ENCODE data around the gene BOC. TPM values are rescaled to one million over a fixed set of nuclear protein-coding genes. Genes with fewer than 3 reads are reported as not detected.

The BOC gene
- total RNA-seq, 1 experiment from 2014 or later: 3.5 TPM

- DNase-seq: no peak
- TF ChIP-seq, protein P1, sequence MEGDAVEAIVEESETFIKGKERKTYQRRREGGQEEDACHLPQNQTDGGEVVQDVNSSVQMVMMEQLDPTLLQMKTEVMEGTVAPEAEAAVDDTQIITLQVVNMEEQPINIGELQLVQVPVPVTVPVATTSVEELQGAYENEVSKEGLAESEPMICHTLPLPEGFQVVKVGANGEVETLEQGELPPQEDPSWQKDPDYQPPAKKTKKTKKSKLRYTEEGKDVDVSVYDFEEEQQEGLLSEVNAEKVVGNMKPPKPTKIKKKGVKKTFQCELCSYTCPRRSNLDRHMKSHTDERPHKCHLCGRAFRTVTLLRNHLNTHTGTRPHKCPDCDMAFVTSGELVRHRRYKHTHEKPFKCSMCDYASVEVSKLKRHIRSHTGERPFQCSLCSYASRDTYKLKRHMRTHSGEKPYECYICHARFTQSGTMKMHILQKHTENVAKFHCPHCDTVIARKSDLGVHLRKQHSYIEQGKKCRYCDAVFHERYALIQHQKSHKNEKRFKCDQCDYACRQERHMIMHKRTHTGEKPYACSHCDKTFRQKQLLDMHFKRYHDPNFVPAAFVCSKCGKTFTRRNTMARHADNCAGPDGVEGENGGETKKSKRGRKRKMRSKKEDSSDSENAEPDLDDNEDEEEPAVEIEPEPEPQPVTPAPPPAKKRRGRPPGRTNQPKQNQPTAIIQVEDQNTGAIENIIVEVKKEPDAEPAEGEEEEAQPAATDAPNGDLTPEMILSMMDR (conservative IDR thresholded peaks at IDR 0.05): no peak
- Histone ChIP-seq H4K20me1 (ENCODE audit: control insufficient read depth, insufficient read depth, insufficient read length) (no peaks in the 10 kb centered on the region), H3K4me1 (ENCODE audit: insufficient read depth, low read length) (no peaks in the 10 kb centered on the region), H2BK20ac (ENCODE audit: low read depth, low read length, poor library complexity, severe bottlenecking) (no peak overlapping the region), H2BK12ac (ENCODE audit: insufficient read length, low read depth, low read length) (no peak overlapping the region), H2BK5ac (ENCODE audit: insufficient read length, low read length) (no peak overlapping the region), H3K23me2 (ENCODE audit: insufficient read length, low read depth, low read length, poor library complexity, severe bottlenecking) (no peaks in the 10 kb centered on the region), H3K56ac (ENCODE audit: insufficient read length, low read depth, low read length) (no peak overlapping the region), H3K4me2 (ENCODE audit: insufficient read depth, insufficient read length, low read length) (no peak overlapping the region), H2AFZ (ENCODE audit: low read length) (no peak overlapping the region), H3K9ac (ENCODE audit: extremely low read depth, insufficient read length, low read length) (no peak overlapping the region), H3T11ph (ENCODE audit: low read length) (no peak overlapping the region), H2BK15ac (ENCODE audit: low read depth, low read length) (no peak overlapping the region), H2AK5ac (ENCODE audit: insufficient read length, low read length) (no peak overlapping the region), H4K5ac (ENCODE audit: insufficient read length, low read depth, low read length) (no peak overlapping the region), H3K79me1 (ENCODE audit: insufficient read depth, low read depth, low read length, poor library complexity, severe bottlenecking) (no peaks in the 10 kb centered on the region), H3K79me2 (ENCODE audit: insufficient read depth, low read length) (no peaks in the 10 kb centered on the region), H3K9me3 (ENCODE audit: control insufficient read depth, low read depth, low read length) (no peaks in the 10 kb centered on the region), H4K91ac (ENCODE audit: insufficient read length, low read depth, low read length) (no peak overlapping the region), H3K27ac (ENCODE audit: insufficient read length, low read depth, low read length) (no peak overlapping the region), H2BK120ac (ENCODE audit: low read depth, low read length, poor library complexity, severe bottlenecking) (no peak overlapping the region), H3K18ac (ENCODE audit: insufficient read length, low read depth, low read length) (no peak overlapping the region), H3K27me3 (ENCODE audit: insufficient read depth, low read length) (no peaks in the 10 kb centered on the region), H3K14ac (ENCODE audit: insufficient read depth, low read length) (no peak overlapping the region), H3K4ac (ENCODE audit: low read depth, low read length) (no peak overlapping the region), H4K8ac (replicated peaks; ENCODE audit: insufficient read length, low read depth, low read length) (no peak overlapping the region), H3K23ac (ENCODE audit: insufficient read length, low read depth, low read length) (no peak overlapping the region)
- Mint-ChIP-seq H3K9me3 (no peaks in the 10 kb centered on the region), H3K27ac (peak overlapping the region in 1 of 3 experiments; percentile 80; a peak in 2 of 7 replicates), H3K4me3 (no peak overlapping the region), H3K36me3 (ENCODE audit: insufficient read depth in 1 of 3, low read depth in 3 of 3) (peaks cover 0 to 16% (median 7%) of the 10 kb centered on the region in 3 experiments; a peak in 5 of 7 replicates), H3K4me1 (peaks cover 21 to 38% of the 10 kb centered on the region in 2 experiments), H3K27me3 (ENCODE audit: low read depth) (0 out of 2 replicates have a peak, but pooled peaks cover 2% of the 10 kb centered on the region)
- WGBS (ENCODE audit: extremely low coverage, insufficient read length, low lambda C conversion rate): no CpG with 5 or more reads among the region's 2 CpGs
Observed at GRCh38 chr3:113275583-113275928, 64.2 kb downstream of the BOC start.
